SU-DHL-6 (cell line): ENCODE measurements around the gene SNRPE.

Experiments
- EZH2phosphoT487 ChIP-seq: fragments of 200-600 bp; sonication (generic), shearing (Covaris generic); conservative IDR thresholded peaks from 2 replicates; pipeline ENCODE4 v1.6.1; 2018; ENCODE audit warnings: mild to moderate bottlenecking, antibody characterized with exemption, low read length, moderate library complexity, mixed read lengths
- TF ChIP-seq, protein P1 (sequence below): fragments of 200-600 bp; sonication (generic); IDR thresholded peaks from one replicate; pipeline ENCODE4 v1.5.1; 2017; ENCODE audit warnings: antibody characterized with exemption, mild to moderate bottlenecking, low read length, moderate library complexity; ENCODE audit not compliant: insufficient read depth, poor library complexity, severe bottlenecking

DNA sequence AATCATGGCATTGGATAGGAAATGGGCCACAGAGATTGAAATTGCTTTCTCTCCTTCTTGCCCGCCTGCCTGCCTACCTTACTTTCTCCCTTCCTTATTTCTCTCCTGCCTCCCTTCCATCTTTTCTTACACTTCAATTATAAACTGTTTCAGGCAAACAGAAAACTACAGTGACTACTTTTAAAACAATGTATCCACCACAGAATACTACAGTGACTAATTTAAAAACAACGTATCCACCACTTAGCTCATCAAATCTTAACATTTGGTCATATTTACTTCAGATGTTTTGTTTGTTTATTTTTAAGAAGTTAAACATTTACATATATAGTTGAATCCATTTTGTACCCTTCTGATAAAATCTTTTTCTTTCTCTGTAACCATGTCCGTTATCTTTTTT, 54.4 kb downstream of the SNRPE start:
- TF ChIP-seq, protein P1, sequence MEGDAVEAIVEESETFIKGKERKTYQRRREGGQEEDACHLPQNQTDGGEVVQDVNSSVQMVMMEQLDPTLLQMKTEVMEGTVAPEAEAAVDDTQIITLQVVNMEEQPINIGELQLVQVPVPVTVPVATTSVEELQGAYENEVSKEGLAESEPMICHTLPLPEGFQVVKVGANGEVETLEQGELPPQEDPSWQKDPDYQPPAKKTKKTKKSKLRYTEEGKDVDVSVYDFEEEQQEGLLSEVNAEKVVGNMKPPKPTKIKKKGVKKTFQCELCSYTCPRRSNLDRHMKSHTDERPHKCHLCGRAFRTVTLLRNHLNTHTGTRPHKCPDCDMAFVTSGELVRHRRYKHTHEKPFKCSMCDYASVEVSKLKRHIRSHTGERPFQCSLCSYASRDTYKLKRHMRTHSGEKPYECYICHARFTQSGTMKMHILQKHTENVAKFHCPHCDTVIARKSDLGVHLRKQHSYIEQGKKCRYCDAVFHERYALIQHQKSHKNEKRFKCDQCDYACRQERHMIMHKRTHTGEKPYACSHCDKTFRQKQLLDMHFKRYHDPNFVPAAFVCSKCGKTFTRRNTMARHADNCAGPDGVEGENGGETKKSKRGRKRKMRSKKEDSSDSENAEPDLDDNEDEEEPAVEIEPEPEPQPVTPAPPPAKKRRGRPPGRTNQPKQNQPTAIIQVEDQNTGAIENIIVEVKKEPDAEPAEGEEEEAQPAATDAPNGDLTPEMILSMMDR, result no peak
- TF ChIP-seq EZH2phosphoT487, result no peak
